GM23338 (cell line): ENCODE data around the gene ADAMTS8. TPM values are rescaled to one million over a fixed set of nuclear protein-coding genes. Genes with fewer than 3 reads are reported as not detected.

ENCODE experiments used
- ATAC-seq: fragments of 200-7000 bp; cut with Tn5 transposase; 3 replicates; pipeline ENCODE4 v1.9.1; 2020
- DNase-seq: peaks from one replicate; pipeline ENCODE4 v3.0.0-alpha.2; 2015; ENCODE audit warnings: low spot score
- H2AFZ ChIP-seq: fragments of 200-600 bp; sonication (generic); 2 replicates; pipeline ENCODE4 v1.8.0; 2016; ENCODE audit warnings: antibody characterized with exemption, mild to moderate bottlenecking, moderate library complexity
- H3F3A ChIP-seq: fragments of 200-600 bp; sonication (generic); replicated peaks from 2 replicates; pipeline ENCODE4 v1.8.0; 2017; ENCODE audit warnings: antibody characterized with exemption, mixed run types, low read depth
- H3K27ac ChIP-seq: fragments of 200-600 bp; sonication (generic); 2 replicates; pipeline ENCODE4 v1.6.1; 2016; ENCODE audit warnings: low read depth
- H3K27me3 ChIP-seq: fragments of 200-600 bp; sonication (generic); 2 replicates; pipeline ENCODE4 v1.8.0; 2016; ENCODE audit warnings: mild to moderate bottlenecking, mixed run types, moderate library complexity; ENCODE audit not compliant: insufficient read depth
- H3K36me3 ChIP-seq: fragments of 200-600 bp; sonication (generic); 2 replicates; pipeline ENCODE4 v1.8.0; 2016; ENCODE audit warnings: mild to moderate bottlenecking; ENCODE audit not compliant: insufficient read depth
- H3K4me1 ChIP-seq: fragments of 200-600 bp; sonication (generic); 2 replicates; pipeline ENCODE4 v1.8.0; 2016; ENCODE audit warnings: mild to moderate bottlenecking, moderate library complexity; ENCODE audit not compliant: insufficient read depth
- H3K4me2 ChIP-seq: fragments of 200-600 bp; sonication (generic); 2 replicates; pipeline ENCODE4 v1.7.1; 2017; ENCODE audit warnings: mixed run types
- H3K4me3 ChIP-seq: fragments of 200-600 bp; sonication (generic); 2 replicates; pipeline ENCODE4 v1.6.1; 2016; ENCODE audit warnings: mixed run types
- H3K79me2 ChIP-seq: fragments of 200-600 bp; sonication (generic); replicated peaks from 2 replicates; pipeline ENCODE4 v1.8.0; 2017; ENCODE audit warnings: mild to moderate bottlenecking; ENCODE audit not compliant: insufficient read depth
- H3K9me2 ChIP-seq: fragments of 200-600 bp; sonication (generic); 2 replicates; pipeline ENCODE4 v1.8.0; 2017; ENCODE audit not compliant: insufficient read depth
- H4K20me1 ChIP-seq: fragments of 200-600 bp; sonication (generic); replicated peaks from 2 replicates; pipeline ENCODE4 v1.8.0; 2017; ENCODE audit warnings: mild to moderate bottlenecking; ENCODE audit not compliant: insufficient read depth
- H3K27ac Mint-ChIP-seq: 2 replicates; pipeline ENCODE4 v1.8.0; 2020; ENCODE audit warnings: inconsistent platforms, mild to moderate bottlenecking, moderate library complexity, mixed read lengths
- H3K27me3 Mint-ChIP-seq: 3 replicates; pipeline ENCODE4 v1.8.0; 2022; ENCODE audit warnings: low read depth, mild to moderate bottlenecking, moderate library complexity, mixed read lengths, inconsistent platforms; ENCODE audit not compliant: insufficient read depth, poor library complexity
- H3K36me3 Mint-ChIP-seq: 3 replicates; pipeline ENCODE4 v1.8.0; 2021; ENCODE audit warnings: low read depth, mild to moderate bottlenecking, inconsistent platforms, moderate library complexity, mixed read lengths
- H3K4me1 Mint-ChIP-seq: 3 replicates; pipeline ENCODE4 v1.8.0; 2020; ENCODE audit warnings: mild to moderate bottlenecking, inconsistent platforms, mixed read lengths
- H3K4me3 Mint-ChIP-seq: 3 replicates; pipeline ENCODE4 v1.8.0; 2021; ENCODE audit warnings: moderate library complexity, mild to moderate bottlenecking, inconsistent platforms, mixed read lengths
- H3K9me3 Mint-ChIP-seq: 3 replicates; pipeline ENCODE4 v1.8.0; 2020; ENCODE audit warnings: moderate library complexity, mild to moderate bottlenecking, inconsistent platforms, mixed read lengths
- CTCF ChIP-seq, 2 experiments: fragments of 200-600 bp in 1 of 2; sonication (generic) in 1 of 2; conservative IDR thresholded peaks; 2 replicates each; pipeline versions ENCODE4 v1.5.1 to v1.6.1; 2016 to 2017; ENCODE audit warnings: antibody characterized with exemption in 2 of 2, low read depth in 2 of 2, mild to moderate bottlenecking in 2 of 2, moderate library complexity in 1 of 2
- ZNF462 ChIP-seq: fragments of 250-450 bp; sonication (Bioruptor Pico); IDR thresholded peaks from 2 replicates; pipeline ENCODE4 v1.5.0; 2020; ENCODE audit warnings: mild to moderate bottlenecking, moderate library complexity
- polyA plus RNA-seq: library from polyadenylated mRNA; unstranded; fragments of >200 nt; fragmentation: Nextera tagmentation; extraction: Ambion mirVana; gene quantifications from 2 replicates; pipeline ENCODE4 v1.2.1, GENCODE V29; 2016
- total RNA-seq: library from RNA; depleted of rRNA; stranded (reverse); fragments of >200 nt; shearing (Covaris generic); gene quantifications from 2 replicates; pipeline ENCODE4 v1.2.3, GENCODE V29; 2014

The ADAMTS8 gene
- total and polyA plus RNA-seq, 2 experiments from 2014 or later: 7.5 to 16.2 TPM

GRCh38 chr11:130390071-130390758 is 38.2 kb downstream of the ADAMTS8 start:
- H3K27ac ChIP-seq: 0 out of 2 replicates have a peak overlapping the region, but pooled peaks have one; percentile 29
- peaks cover 8% of the 10 kb centered on the region; the same call in 1 of the 2 replicates for H3K4me1 ChIP-seq
- Mint-ChIP-seq H3K36me3 (no peaks in the 10 kb centered on the region; the same call in 2 of the 3 replicates), H3K9me3 (no peaks in the 10 kb centered on the region), H3K4me3 (no peak overlapping the region), H3K27ac (no peak overlapping the region), H3K27me3 (peaks cover 6% of the 10 kb centered on the region), H3K4me1 (peaks cover 39% of the 10 kb centered on the region)
- H2AFZ ChIP-seq: no peak overlapping the region
- H3F3A ChIP-seq: no peaks in the 10 kb centered on the region
- ATAC-seq (peak; percentile 74), DNase-seq (peak; percentile 55)
- H4K20me1 ChIP-seq: no peaks in the 10 kb centered on the region
- no peak overlapping the region for H3K4me2 ChIP-seq
- TF ChIP-seq CTCF (conservative IDR thresholded peaks at IDR 0.05; ENCODE audit: low read depth in 2 of 2) (peak; percentile 39 to 85), ZNF462 (CRISPR knock-in tag) (no peak)
- H3K36me3 ChIP-seq: no peaks in the 10 kb centered on the region
- H3K9me2 ChIP-seq: peaks cover 2% of the 10 kb centered on the region
- no peaks in the 10 kb centered on the region for H3K27me3 ChIP-seq
- H3K79me2 ChIP-seq: no peaks in the 10 kb centered on the region
- H3K4me3 ChIP-seq: no peak overlapping the region
